Vagina (tissue), 2 donors: ENCODE data around the gene FAM107B.

Experiments
- CTCF ChIP-seq, 3 experiments: fragments of 450-650 bp in 2 of 3; fragments of 200-600 bp in 1 of 3; sonication (generic) in 1 of 3; IDR thresholded peaks; one replicate each; pipeline ENCODE4 v1.5.1; 2017 to 2019; ENCODE audit warnings: antibody characterized with exemption in 3 of 3, mild to moderate bottlenecking in 2 of 3, moderate library complexity in 2 of 3
- POLR2A ChIP-seq, 2 donors: fragments of 450-650 bp; IDR thresholded peaks; one replicate each; pipeline ENCODE4 v1.6.1; 2017; ENCODE audit warnings: antibody characterized with exemption in 2 of 2, mild to moderate bottlenecking in 2 of 2, moderate library complexity in 2 of 2

GRCh38 chr10:14684354-14684753 is 90.3 kb downstream of the FAM107B start:
- TF ChIP-seq POLR2A (IDR thresholded peaks at IDR 0.05) (no peak), CTCF (IDR thresholded peaks at IDR 0.05) (no peak)
